Brain microvascular endothelial cell (primary cell): Measurements from ENCODE around the gene ARPP19.

ENCODE experiments used
- DNase-seq: peaks from one replicate; pipeline ENCODE4 v3.0.0-alpha.2; 2020
- H3K27ac ChIP-seq: fragments of 250-450 bp; sonication (Bioruptor Pico); 2 replicates; pipeline ENCODE4 v1.5.1; 2020; ENCODE audit warnings: mild to moderate bottlenecking, moderate library complexity
- H3K27me3 ChIP-seq: fragments of 250-450 bp; sonication (Bioruptor Pico); replicated peaks from 2 replicates; pipeline ENCODE4 v1.5.1; 2020; ENCODE audit warnings: mild to moderate bottlenecking
- H3K36me3 ChIP-seq: fragments of 250-450 bp; sonication (Bioruptor Pico); replicated peaks from 2 replicates; pipeline ENCODE4 v1.5.1; 2020; ENCODE audit warnings: mild to moderate bottlenecking
- H3K4me3 ChIP-seq: 2 replicates; pipeline ENCODE4 v1.5.1; 2011; ENCODE audit warnings: low read depth, mild to moderate bottlenecking, control low read depth, low read length, moderate library complexity
- in situ Hi-C: cut with HindIII; loops from 2 replicates; pipeline ENCODE4 v1.10.0; 2017; ENCODE audit warnings: low sequenced_read_pairs, low pct_ligation_motif_present
- TF ChIP-seq, protein P1 (sequence below): IDR thresholded peaks from 2 replicates; pipeline ENCODE4 v1.5.1; 2011; ENCODE audit warnings: low read depth, mild to moderate bottlenecking, moderate library complexity, low read length, control low read depth, inconsistent platforms; ENCODE audit errors: missing control alignments

The ARPP19 gene

DNA sequence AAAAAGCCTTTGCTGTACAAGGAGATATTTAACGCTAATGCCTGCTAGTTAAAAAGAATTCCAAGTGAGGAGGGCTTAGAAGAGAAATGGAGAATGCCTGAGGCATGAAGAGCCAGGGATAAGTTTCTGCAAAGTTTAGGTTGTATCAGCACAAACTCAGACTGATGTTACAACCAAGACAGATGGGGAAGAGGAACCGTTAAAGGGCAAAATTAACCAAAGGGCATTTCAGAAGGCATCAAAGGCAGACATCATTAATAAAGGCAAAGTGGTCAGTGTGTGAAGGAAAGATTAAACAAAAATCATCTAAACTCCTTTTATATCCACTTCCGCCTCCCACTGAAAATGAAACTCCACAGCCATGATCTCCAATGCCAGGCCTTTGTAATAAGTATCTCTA is 47.1 kb downstream of the ARPP19 start:
- TF ChIP-seq, protein P1, sequence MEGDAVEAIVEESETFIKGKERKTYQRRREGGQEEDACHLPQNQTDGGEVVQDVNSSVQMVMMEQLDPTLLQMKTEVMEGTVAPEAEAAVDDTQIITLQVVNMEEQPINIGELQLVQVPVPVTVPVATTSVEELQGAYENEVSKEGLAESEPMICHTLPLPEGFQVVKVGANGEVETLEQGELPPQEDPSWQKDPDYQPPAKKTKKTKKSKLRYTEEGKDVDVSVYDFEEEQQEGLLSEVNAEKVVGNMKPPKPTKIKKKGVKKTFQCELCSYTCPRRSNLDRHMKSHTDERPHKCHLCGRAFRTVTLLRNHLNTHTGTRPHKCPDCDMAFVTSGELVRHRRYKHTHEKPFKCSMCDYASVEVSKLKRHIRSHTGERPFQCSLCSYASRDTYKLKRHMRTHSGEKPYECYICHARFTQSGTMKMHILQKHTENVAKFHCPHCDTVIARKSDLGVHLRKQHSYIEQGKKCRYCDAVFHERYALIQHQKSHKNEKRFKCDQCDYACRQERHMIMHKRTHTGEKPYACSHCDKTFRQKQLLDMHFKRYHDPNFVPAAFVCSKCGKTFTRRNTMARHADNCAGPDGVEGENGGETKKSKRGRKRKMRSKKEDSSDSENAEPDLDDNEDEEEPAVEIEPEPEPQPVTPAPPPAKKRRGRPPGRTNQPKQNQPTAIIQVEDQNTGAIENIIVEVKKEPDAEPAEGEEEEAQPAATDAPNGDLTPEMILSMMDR: no peak
- no peaks in the 10 kb centered on the region for H3K36me3 ChIP-seq
- H3K27me3 ChIP-seq: no peaks in the 10 kb centered on the region
- DNase-seq: no peak
- in situ Hi-C loops: no loop called here
- no peak overlapping the region for H3K27ac ChIP-seq
- H3K4me3 ChIP-seq: no peak overlapping the region

GRCh38 chr15:52520421-52520820 is 48.4 kb downstream of the ARPP19 start:
- Histone ChIP-seq H3K36me3 (no peaks in the 10 kb centered on the region), H3K27ac (no peak overlapping the region), H3K4me3 (no peak overlapping the region), H3K27me3 (no peaks in the 10 kb centered on the region)
- no peak for DNase-seq
- in situ Hi-C loops: no loop called here
- TF ChIP-seq, protein P1: no peak

GRCh38 chr15:52518487-52519371 is 50.1 kb downstream of the ARPP19 start:
- TF ChIP-seq, protein P1: no peak
- DNase-seq: no peak
- Histone ChIP-seq H3K4me3 (no peak overlapping the region), H3K36me3 (no peaks in the 10 kb centered on the region), H3K27me3 (no peaks in the 10 kb centered on the region), H3K27ac (no peak overlapping the region)
- in situ Hi-C loops: no loop called here

DNA sequence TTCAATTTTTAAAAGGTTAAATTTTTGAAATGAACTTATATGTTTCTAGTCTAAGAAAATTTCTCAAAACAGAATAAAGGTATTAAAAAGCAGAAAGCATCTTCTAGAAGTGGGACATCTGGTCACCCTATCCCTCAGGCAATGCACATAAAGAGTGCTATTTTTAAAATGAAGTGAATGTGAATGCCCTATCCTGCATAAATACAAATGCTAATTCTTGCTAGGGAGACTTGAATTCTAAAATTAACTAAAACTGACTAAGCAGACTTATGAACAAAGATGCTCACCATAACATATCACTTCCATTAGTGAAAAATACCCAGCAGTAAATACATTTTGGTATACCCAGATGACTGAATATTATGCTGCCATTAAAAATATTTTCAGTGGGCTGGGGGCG is 51.8 kb downstream of the ARPP19 start:
- H3K27ac ChIP-seq: no peak overlapping the region
- TF ChIP-seq, protein P1: no peak
- no peak for DNase-seq
- H3K4me3 ChIP-seq: no peak overlapping the region
- no peaks in the 10 kb centered on the region for H3K36me3 ChIP-seq
- in situ Hi-C loops: no loop called here
- no peaks in the 10 kb centered on the region for H3K27me3 ChIP-seq

- no peak for DNase-seq
- Histone ChIP-seq H3K4me3 (no peak overlapping the region), H3K36me3 (no peaks in the 10 kb centered on the region), H3K27ac (no peak overlapping the region), H3K27me3 (no peaks in the 10 kb centered on the region)
- in situ Hi-C loops: no loop called here
- TF ChIP-seq, protein P1: no peak
These were observed 53.5 kb downstream of the ARPP19 start for GRCh38 chr15:52515343-52515742.
